ENCODE measurements around the gene EXOC4.

DNA sequence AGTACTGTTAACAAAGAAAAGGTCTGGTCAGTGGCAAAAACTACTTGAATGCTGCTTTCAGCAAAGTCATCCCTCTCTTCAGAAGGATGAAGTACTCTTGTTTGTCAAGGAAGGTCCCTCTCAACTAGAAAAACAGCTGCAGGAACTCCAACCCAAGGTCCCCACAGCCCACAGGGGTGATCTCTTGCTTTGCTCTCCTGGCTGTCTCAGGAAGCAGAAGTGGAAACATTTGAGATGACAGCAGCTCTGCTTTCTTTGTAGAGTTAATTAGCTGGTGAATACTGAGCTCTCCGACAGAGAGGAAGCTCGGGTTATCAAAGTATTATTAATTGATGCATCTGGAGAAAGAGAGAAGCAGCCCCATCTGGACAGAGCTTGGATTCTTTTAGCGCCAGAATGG lies 848.8 kb downstream of the EXOC4 start:
- TF ChIP-seq, protein P1, sequence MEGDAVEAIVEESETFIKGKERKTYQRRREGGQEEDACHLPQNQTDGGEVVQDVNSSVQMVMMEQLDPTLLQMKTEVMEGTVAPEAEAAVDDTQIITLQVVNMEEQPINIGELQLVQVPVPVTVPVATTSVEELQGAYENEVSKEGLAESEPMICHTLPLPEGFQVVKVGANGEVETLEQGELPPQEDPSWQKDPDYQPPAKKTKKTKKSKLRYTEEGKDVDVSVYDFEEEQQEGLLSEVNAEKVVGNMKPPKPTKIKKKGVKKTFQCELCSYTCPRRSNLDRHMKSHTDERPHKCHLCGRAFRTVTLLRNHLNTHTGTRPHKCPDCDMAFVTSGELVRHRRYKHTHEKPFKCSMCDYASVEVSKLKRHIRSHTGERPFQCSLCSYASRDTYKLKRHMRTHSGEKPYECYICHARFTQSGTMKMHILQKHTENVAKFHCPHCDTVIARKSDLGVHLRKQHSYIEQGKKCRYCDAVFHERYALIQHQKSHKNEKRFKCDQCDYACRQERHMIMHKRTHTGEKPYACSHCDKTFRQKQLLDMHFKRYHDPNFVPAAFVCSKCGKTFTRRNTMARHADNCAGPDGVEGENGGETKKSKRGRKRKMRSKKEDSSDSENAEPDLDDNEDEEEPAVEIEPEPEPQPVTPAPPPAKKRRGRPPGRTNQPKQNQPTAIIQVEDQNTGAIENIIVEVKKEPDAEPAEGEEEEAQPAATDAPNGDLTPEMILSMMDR (conservative IDR thresholded peaks at IDR 0.05; ENCODE audit: low read length) = no peak
- TF ChIP-seq EZH2phosphoT487 (IDR thresholded peaks at IDR 0.05; ENCODE audit: borderline replicate concordance) = no peak
